OCI-LY1 (cell line): ENCODE results near the gene SSBP4.

Experiments used
- H2AFZ ChIP-seq: fragments of 200-600 bp; sonication (generic), shearing (Covaris generic); 2 replicates; pipeline ENCODE4 v1.6.0; 2014; ENCODE audit warnings: antibody characterized with exemption, mild to moderate bottlenecking, low read length
- H3F3A ChIP-seq: fragments of 200-600 bp; sonication (generic), shearing (Covaris generic); 2 replicates; pipeline ENCODE4 v1.6.0; 2014; ENCODE audit warnings: mild to moderate bottlenecking, antibody characterized with exemption, low read length, moderate library complexity; ENCODE audit not compliant: insufficient read depth
- H3K27ac ChIP-seq: fragments of 200-600 bp; sonication (generic); 2 replicates; pipeline ENCODE4 v1.5.1; 2014; ENCODE audit warnings: low read length, mixed run types, mild to moderate bottlenecking, low read depth; ENCODE audit not compliant: poor library complexity, severe bottlenecking
- H3K27me3 ChIP-seq: fragments of 200-600 bp; sonication (generic); 2 replicates; pipeline ENCODE4 v1.6.0; 2014; ENCODE audit warnings: antibody characterized with exemption, mild to moderate bottlenecking, low read length, moderate library complexity; ENCODE audit not compliant: insufficient read depth
- H3K36me3 ChIP-seq: fragments of 200-600 bp; sonication (generic); 2 replicates; pipeline ENCODE4 v1.6.1; 2014; ENCODE audit warnings: mild to moderate bottlenecking, antibody characterized with exemption, low read length, moderate library complexity, mixed read lengths; ENCODE audit not compliant: insufficient read depth
- H3K4me1 ChIP-seq: fragments of 200-600 bp; sonication (generic); 2 replicates; pipeline ENCODE4 v1.5.1; 2014; ENCODE audit warnings: mild to moderate bottlenecking, low read length, moderate library complexity; ENCODE audit not compliant: insufficient read depth, severe bottlenecking
- H3K4me2 ChIP-seq: fragments of 200-600 bp; sonication (generic), shearing (Covaris generic); 2 replicates; pipeline ENCODE4 v1.6.1; 2014; ENCODE audit warnings: low read length
- H3K4me3 ChIP-seq: fragments of 200-600 bp; sonication (generic); 2 replicates; pipeline ENCODE4 v1.5.1; 2014; ENCODE audit warnings: low read length, low read depth, mild to moderate bottlenecking, mixed read lengths; ENCODE audit not compliant: poor library complexity, severe bottlenecking
- H3K79me2 ChIP-seq: fragments of 200-600 bp; shearing (Covaris generic); 2 replicates; pipeline ENCODE4 v1.6.1; 2016; ENCODE audit warnings: mixed run types, low read length, mixed read lengths; ENCODE audit not compliant: insufficient read depth
- H3K9ac ChIP-seq: fragments of 200-600 bp; sonication (generic), shearing (Covaris generic); 2 replicates; pipeline ENCODE4 v1.6.1; 2014; ENCODE audit warnings: mild to moderate bottlenecking, low read length, mixed read lengths
- H3K9me2 ChIP-seq: fragments of 200-600 bp; sonication (generic), shearing (Covaris generic); 2 replicates; pipeline ENCODE4 v1.6.1; 2014; ENCODE audit warnings: low read depth, mild to moderate bottlenecking, low read length, mixed read lengths
- H3K9me3 ChIP-seq: fragments of 200-600 bp; shearing (Covaris generic); 2 replicates; pipeline ENCODE4 v1.6.1; 2014; ENCODE audit warnings: low read length, mixed read lengths
- H4K20me1 ChIP-seq: fragments of 200-600 bp; sonication (generic), shearing (Covaris generic); 2 replicates; pipeline ENCODE4 v1.6.0; 2016; ENCODE audit warnings: mild to moderate bottlenecking, low read length; ENCODE audit not compliant: insufficient read depth
- EZH2 ChIP-seq: fragments of 200-600 bp; sonication (generic), shearing (Covaris generic); IDR thresholded peaks from 2 replicates; pipeline ENCODE4 v1.8.0; 2017; ENCODE audit warnings: borderline replicate concordance, mixed run types, mild to moderate bottlenecking, antibody characterized with exemption, low read length, moderate library complexity, mixed read lengths
- TF ChIP-seq, protein P1 (sequence below): fragments of 200-600 bp; sonication (generic), shearing (Covaris generic); IDR thresholded peaks from 2 replicates; pipeline ENCODE4 v1.5.1; 2017; ENCODE audit warnings: mild to moderate bottlenecking, antibody characterized with exemption, low read length, moderate library complexity, mixed read lengths

SSBP4 gene

GRCh38 chr19:18434411-18435175 is 15.4 kb downstream of the SSBP4 start:
- H3K36me3 ChIP-seq, result no peaks in the 10 kb centered on the region
- no peaks in the 10 kb centered on the region; the same call in 1 of the 2 replicates for H3K27me3 ChIP-seq
- no peak for TF ChIP-seq EZH2
- TF ChIP-seq, protein P1, sequence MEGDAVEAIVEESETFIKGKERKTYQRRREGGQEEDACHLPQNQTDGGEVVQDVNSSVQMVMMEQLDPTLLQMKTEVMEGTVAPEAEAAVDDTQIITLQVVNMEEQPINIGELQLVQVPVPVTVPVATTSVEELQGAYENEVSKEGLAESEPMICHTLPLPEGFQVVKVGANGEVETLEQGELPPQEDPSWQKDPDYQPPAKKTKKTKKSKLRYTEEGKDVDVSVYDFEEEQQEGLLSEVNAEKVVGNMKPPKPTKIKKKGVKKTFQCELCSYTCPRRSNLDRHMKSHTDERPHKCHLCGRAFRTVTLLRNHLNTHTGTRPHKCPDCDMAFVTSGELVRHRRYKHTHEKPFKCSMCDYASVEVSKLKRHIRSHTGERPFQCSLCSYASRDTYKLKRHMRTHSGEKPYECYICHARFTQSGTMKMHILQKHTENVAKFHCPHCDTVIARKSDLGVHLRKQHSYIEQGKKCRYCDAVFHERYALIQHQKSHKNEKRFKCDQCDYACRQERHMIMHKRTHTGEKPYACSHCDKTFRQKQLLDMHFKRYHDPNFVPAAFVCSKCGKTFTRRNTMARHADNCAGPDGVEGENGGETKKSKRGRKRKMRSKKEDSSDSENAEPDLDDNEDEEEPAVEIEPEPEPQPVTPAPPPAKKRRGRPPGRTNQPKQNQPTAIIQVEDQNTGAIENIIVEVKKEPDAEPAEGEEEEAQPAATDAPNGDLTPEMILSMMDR, result no peak
- peak overlapping the region; percentile 37; the same call in 1 of the 2 replicates for H3K4me2 ChIP-seq
- H3K9ac ChIP-seq, result no peak overlapping the region
- H3K9me3 ChIP-seq, result no peaks in the 10 kb centered on the region
- H3K27ac ChIP-seq, result no peak overlapping the region
- no peaks in the 10 kb centered on the region for H3F3A ChIP-seq
- H3K79me2 ChIP-seq, result no peaks in the 10 kb centered on the region
- peak overlapping the region; percentile 42 for H3K4me3 ChIP-seq
- H3K4me1 ChIP-seq, result peaks cover 34% of the 10 kb centered on the region
- no peaks in the 10 kb centered on the region for H3K9me2 ChIP-seq
- no peak overlapping the region for H2AFZ ChIP-seq
- H4K20me1 ChIP-seq, result no peaks in the 10 kb centered on the region

DNA sequence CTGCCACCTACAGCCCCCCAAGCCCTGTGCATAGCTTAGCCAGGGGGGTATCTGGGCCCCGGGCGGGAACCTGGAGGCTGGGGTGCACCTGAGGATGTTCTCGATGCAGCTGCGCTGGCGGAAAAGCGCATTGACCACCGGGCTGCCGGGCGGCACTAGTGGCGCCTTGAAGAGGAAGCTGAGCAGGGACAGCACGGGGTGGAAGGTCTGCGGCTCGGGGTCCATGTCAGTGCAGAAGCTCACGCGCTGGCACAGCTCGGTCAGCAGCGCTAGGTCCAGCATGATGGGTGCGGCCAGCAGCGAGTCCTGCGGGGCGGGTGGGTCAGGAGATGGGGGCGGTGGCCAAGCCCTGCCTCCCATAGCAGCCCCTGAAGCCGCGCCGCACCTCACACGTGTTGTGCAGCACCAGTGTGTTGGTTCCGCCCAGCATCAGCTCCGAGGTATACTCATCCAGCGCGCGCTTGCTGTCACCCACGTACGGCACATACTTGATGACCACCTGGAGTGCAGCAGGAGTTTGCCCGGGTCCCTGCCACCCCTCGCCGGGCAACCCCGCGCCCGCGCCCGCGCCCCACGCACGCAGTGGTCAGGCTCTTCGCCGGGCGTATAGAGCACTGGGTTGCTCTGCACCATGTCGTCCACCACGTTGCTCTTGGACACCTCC is 16.1 kb downstream of the SSBP4 start:
- no peak overlapping the region for H2AFZ ChIP-seq
- no peak for TF ChIP-seq EZH2
- TF ChIP-seq, protein P1, result no peak
- no peaks in the 10 kb centered on the region for H3K9me3 ChIP-seq
- H3K27ac ChIP-seq, result no peak overlapping the region
- no peaks in the 10 kb centered on the region for H4K20me1 ChIP-seq
- H3K4me2 ChIP-seq, result no peak overlapping the region
- H3K79me2 ChIP-seq, result no peaks in the 10 kb centered on the region
- H3K9me2 ChIP-seq, result no peaks in the 10 kb centered on the region
- no peak overlapping the region for H3K4me3 ChIP-seq
- H3K4me1 ChIP-seq, result peaks cover 28% of the 10 kb centered on the region
- no peak overlapping the region for H3K9ac ChIP-seq
- H3K27me3 ChIP-seq, result no peaks in the 10 kb centered on the region; the same call in 1 of the 2 replicates
- H3F3A ChIP-seq, result no peaks in the 10 kb centered on the region
- no peaks in the 10 kb centered on the region for H3K36me3 ChIP-seq

DNA sequence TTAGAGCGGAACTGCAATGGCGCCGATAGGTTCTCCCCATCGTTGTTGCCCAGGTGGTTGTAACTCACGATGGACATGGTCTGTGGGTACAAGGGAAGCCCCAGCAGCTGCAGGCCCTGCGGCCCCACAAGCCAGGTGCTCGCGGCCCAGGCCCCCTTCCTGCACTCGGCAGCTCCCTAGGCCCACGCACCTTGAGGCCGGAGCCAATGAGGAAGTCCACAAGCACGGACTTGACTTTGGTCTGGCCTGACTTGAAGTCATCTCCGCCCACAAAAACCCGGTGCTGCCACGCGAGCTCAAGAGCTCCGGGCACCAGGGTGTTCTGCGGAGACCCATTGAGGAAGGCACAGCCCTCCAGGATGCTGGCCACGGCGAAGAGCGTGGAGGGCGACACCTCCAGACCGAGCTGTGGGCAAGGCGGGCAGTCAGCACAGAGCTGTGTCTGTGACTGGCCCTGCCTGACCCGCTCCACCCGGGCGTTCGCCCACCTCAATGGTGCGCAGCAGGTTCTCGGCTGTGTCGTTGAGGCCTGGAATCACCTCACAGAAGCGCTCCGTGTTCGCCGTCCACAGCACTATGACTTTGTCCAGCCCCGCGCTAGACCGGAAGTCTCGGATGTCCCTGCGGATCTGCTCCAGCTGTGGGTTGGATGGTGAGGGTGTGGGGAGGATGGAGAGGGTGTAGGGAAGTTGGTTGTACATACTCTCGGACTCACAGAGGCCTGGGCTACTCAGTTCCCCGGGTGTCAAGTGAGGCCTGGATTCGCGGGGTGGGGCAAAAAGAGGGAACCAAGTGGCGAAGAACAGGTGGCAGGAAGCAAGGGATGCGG is 16.9 kb downstream of the SSBP4 start:
- Histone ChIP-seq H3K9ac (no peak overlapping the region), H3F3A (no peaks in the 10 kb centered on the region), H3K36me3 (no peaks in the 10 kb centered on the region), H2AFZ (no peak overlapping the region), H3K79me2 (no peaks in the 10 kb centered on the region), H4K20me1 (no peaks in the 10 kb centered on the region), H3K27me3 (no peaks in the 10 kb centered on the region; the same call in 1 of the 2 replicates), H3K4me2 (peak overlapping the region; percentile 62; the same call in 1 of the 2 replicates), H3K27ac (no peak overlapping the region), H3K4me3 (peak overlapping the region; percentile 56), H3K9me3 (no peaks in the 10 kb centered on the region), H3K9me2 (no peaks in the 10 kb centered on the region), H3K4me1 (peaks cover 28% of the 10 kb centered on the region)
- TF ChIP-seq, protein P1, result no peak
- TF ChIP-seq EZH2, result no peak
